ENCODE results near the gene TAOK1. TPM values are rescaled to one million over a fixed set of nuclear protein-coding genes. Genes with fewer than 3 reads are reported as not detected.

The TAOK1 gene
- total and polyA plus RNA-seq, 2 of the 13 experiments (the other 11 are each of a cell fraction or from before 2014, with no cell fraction given) = 14.1 to 23.0 TPM

DNA sequence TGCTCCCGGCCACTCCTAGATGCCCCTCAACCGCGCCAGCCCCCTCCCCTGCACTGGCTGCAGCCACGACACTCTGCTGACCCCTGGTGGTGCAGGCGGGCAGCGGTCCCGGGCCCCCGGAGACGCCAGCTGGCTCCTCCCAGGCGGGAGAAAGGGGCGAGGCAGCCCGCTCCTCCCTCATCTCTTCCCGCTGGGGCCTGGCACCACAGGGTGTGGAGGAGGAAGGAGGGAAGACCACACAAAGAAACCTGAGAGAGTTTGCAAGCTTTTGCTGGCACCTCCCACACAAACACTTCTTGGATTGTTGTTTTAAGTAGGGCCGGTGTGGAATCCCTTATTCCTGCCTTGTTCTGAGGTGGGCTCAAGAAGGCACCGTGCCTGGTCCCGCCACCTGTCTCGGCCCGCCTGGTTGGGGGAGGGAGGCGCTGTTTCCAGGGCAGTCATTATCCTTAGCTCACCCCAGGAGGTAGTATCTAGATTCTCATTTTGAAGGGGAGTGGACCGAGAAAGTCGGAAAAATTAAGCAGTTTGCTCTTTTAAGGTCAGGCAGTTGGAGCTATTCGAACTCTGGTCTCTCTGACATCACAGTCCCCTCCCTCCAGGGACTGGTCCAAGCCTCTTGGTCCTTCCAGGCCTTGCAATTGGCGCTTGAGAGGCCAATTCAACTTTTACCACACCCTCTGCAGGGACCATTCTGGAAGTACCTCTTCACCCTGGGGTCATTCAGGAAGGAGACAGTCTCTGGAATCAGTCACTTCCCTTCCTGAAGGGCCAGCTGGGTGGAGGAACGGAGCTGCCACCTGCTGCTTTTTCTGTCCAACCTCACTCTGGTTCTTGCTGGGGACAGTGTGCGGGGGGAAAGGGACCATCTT is 201.8 kb downstream of the TAOK1 start (continued):
- no peak for TF ChIP-seq XBP1 (CRISPR knock-in tag; IDR thresholded peaks at IDR 0.05)
- TF ChIP-seq ZNF782 (CRISPR knock-in tag; IDR thresholded peaks at IDR 0.05; ENCODE audit: borderline replicate concordance) = no peak
- TF ChIP-seq ZNF24 (IDR thresholded peaks at IDR 0.05) = no peak
- no peak for TF ChIP-seq ZNF75D (CRISPR knock-in tag; IDR thresholded peaks at IDR 0.05; ENCODE audit: borderline replicate concordance)
- TF ChIP-seq ZNF138 (CRISPR knock-in tag; IDR thresholded peaks at IDR 0.05; ENCODE audit: low read depth) = no peak
- no peak for TF ChIP-seq HHEX (CRISPR knock-in tag; IDR thresholded peaks at IDR 0.05)
- no peak for TF ChIP-seq NFIB (CRISPR knock-in tag; IDR thresholded peaks at IDR 0.05; ENCODE audit: borderline replicate concordance)
- 0 out of 2 replicates have a peak, but pooled peaks have one; percentile 4 for TF ChIP-seq ZNF605 (CRISPR knock-in tag; IDR thresholded peaks at IDR 0.05)
- TF ChIP-seq ZFX (CRISPR knock-in tag; IDR thresholded peaks at IDR 0.05; ENCODE audit: low read depth) = peak; percentile 61
- peak; percentile 88 to 92; a peak in 3 of 4 replicates for TF ChIP-seq HMGXB4 (CRISPR knock-in tag; IDR thresholded peaks at IDR 0.05; ENCODE audit: borderline replicate concordance in 1 of 2, low read depth in 1 of 2)
- no peak for TF ChIP-seq MBD4 (IDR thresholded peaks at IDR 0.05; ENCODE audit: borderline replicate concordance, low read length)
- no peak for TF ChIP-seq MLLT10 (CRISPR knock-in tag; IDR thresholded peaks at IDR 0.05)
- TF ChIP-seq ZC3H4 (CRISPR knock-in tag; IDR thresholded peaks at IDR 0.05; ENCODE audit: borderline replicate concordance) = no peak
- no peak for TF ChIP-seq TOE1 (CRISPR knock-in tag; IDR thresholded peaks at IDR 0.05)
- 0 out of 4 replicates have a peak, but pooled peaks of 1 of the 2 experiments have one; percentile 79 for TF ChIP-seq KLF16 (CRISPR knock-in tag; IDR thresholded peaks at IDR 0.05)
- TF ChIP-seq ZNF17 (CRISPR knock-in tag; IDR thresholded peaks at IDR 0.05) = no peak
- TF ChIP-seq HNRNPLL (IDR thresholded peaks at IDR 0.05; ENCODE audit: low read depth, low read length, poor library complexity, severe bottlenecking) = peak; percentile 45
- TF ChIP-seq, protein P1, sequence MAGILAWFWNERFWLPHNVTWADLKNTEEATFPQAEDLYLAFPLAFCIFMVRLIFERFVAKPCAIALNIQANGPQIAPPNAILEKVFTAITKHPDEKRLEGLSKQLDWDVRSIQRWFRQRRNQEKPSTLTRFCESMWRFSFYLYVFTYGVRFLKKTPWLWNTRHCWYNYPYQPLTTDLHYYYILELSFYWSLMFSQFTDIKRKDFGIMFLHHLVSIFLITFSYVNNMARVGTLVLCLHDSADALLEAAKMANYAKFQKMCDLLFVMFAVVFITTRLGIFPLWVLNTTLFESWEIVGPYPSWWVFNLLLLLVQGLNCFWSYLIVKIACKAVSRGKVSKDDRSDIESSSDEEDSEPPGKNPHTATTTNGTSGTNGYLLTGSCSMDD (CRISPR knock-in tag; IDR thresholded peaks at IDR 0.05) = no peak
- peak; percentile 46; the same call in 1 of the 2 replicates for TF ChIP-seq CCDC6 (CRISPR knock-in tag; IDR thresholded peaks at IDR 0.05)
- no peak for TF ChIP-seq ZNF784 (CRISPR knock-in tag; IDR thresholded peaks at IDR 0.05; ENCODE audit: borderline replicate concordance)
- TF ChIP-seq ZNF282 (IDR thresholded peaks at IDR 0.05; ENCODE audit: partially characterized antibody) = no peak
- TF ChIP-seq TCF7 (IDR thresholded peaks at IDR 0.05; ENCODE audit: low read depth) = no peak

Data from HepG2 (cell line).